ENCODE data around the gene PAXIP1.

The PAXIP1 gene

DNA sequence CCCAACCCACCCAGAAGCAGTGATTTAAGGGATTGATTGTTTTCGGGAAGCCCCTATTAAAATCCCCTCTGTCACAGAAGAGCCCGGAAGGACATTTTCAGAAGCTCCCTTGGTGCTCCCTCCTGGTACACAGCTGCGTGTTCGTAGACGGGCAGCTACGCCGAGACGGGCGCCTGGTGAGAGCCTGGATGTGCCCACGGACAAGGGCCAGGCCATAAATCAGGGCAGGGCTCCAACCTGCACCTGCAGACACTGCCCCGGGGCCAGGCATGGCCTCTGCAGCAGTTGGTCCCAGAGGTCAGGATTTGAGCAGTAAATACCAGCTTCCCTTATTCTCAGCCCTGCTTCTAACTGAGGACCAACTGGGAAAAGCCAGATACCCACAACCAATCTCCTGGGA, 106.8 kb downstream of the PAXIP1 start:
- no peak overlapping the region for H3K27ac ChIP-seq
- TF ChIP-seq ZFX (IDR thresholded peaks at IDR 0.05; ENCODE audit: borderline replicate concordance) (no peak), CTCF (IDR thresholded peaks at IDR 0.05) (no peak)
